Glutamatergic neuron (in vitro differentiated cells): Measurements from ENCODE around the gene TRMT1. TPM values are rescaled to one million over a fixed set of nuclear protein-coding genes. Genes with fewer than 3 reads are reported as not detected.

ENCODE experiments used
- DNase-seq: peaks from one replicate; pipeline ENCODE4 v3.0.0; 2022
- H3K27ac Mint-ChIP-seq: one replicate; pipeline ENCODE4 v1.8.0; 2020; ENCODE audit warnings: mild to moderate bottlenecking, mixed read lengths, inconsistent platforms; ENCODE audit not compliant: unreplicated experiment
- H3K27me3 Mint-ChIP-seq: one replicate; pipeline ENCODE4 v1.8.0; 2020; ENCODE audit warnings: mild to moderate bottlenecking, moderate library complexity, mixed read lengths, inconsistent platforms; ENCODE audit not compliant: unreplicated experiment
- H3K36me3 Mint-ChIP-seq: one replicate; pipeline ENCODE4 v1.8.0; 2020; ENCODE audit warnings: mild to moderate bottlenecking, mixed read lengths, inconsistent platforms; ENCODE audit not compliant: unreplicated experiment
- H3K4me1 Mint-ChIP-seq: one replicate; pipeline ENCODE4 v1.8.0; 2020; ENCODE audit warnings: mild to moderate bottlenecking, low read depth, mixed read lengths, inconsistent platforms; ENCODE audit not compliant: unreplicated experiment
- H3K4me3 Mint-ChIP-seq: one replicate; pipeline ENCODE4 v1.8.0; 2020; ENCODE audit warnings: mild to moderate bottlenecking, mixed read lengths, inconsistent platforms; ENCODE audit not compliant: unreplicated experiment
- H3K9me3 Mint-ChIP-seq: one replicate; pipeline ENCODE4 v1.8.0; 2020; ENCODE audit warnings: mild to moderate bottlenecking, moderate library complexity, mixed read lengths, inconsistent platforms; ENCODE audit not compliant: unreplicated experiment
- CTCF ChIP-seq: fragments of 200-600 bp; sonication (generic); IDR thresholded peaks from one replicate; pipeline ENCODE4 v1.5.0; 2021; ENCODE audit not compliant: partially characterized antibody, unreplicated experiment
- total RNA-seq: library from RNA; stranded (reverse); fragmentation: NEBNext Ultra II Directional; extraction: Animal tissue kit (Norgen Biotek cat#: 25700); gene quantifications from one replicate; pipeline ENCODE4 v1.2.1, GENCODE V29; 2021; ENCODE audit not compliant: unreplicated experiment

The TRMT1 gene
- total RNA-seq, 1 donor from 2014 or later = 29.2 TPM

GRCh38 chr19:13095393-13095784 lies 21.2 kb downstream of the TRMT1 start:
- H3K27ac Mint-ChIP-seq = peak overlapping the region; percentile 85
- no peak for TF ChIP-seq CTCF
- H3K9me3 Mint-ChIP-seq = peaks cover 7% of the 10 kb centered on the region
- peaks cover 10% of the 10 kb centered on the region for H3K4me1 Mint-ChIP-seq
- peak overlapping the region; percentile 80 for H3K4me3 Mint-ChIP-seq
- H3K36me3 Mint-ChIP-seq = no peaks in the 10 kb centered on the region
- H3K27me3 Mint-ChIP-seq = peaks cover 10% of the 10 kb centered on the region
- DNase-seq = peak; percentile 59

DNA sequence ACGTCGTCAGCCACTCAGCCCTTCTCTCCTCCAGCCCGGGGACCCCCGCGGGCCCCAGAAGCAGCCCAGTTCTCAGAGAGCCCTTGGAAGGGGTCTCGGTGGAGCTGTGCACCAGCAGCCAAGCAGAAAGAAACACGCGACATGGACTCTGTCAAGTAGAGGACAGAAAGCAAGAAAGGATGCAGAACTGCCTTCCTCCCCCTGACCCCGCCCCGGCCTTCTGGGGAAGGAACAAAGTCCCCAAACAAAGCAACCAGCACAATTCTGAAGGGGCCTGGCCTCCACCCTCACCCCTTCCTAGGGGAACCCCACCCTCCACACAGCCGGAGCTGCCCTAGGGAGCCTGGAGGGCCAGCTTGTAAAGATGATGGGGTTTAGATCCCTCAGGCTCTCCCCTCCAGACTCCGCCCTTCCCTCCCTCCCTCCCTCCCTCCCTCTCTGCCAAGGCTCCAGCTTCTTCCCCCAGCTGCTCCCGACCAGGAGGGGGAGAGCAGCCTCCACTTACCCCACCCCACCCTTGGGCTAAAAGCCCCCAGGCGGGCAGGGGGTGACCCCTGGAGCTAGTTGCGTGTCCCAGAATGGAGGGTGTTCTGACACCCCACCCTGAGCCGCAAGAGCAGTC lies 21.7 kb downstream of the TRMT1 start:
- Mint-ChIP-seq H3K4me3 (peak overlapping the region; percentile 75), H3K27me3 (peaks cover 5% of the 10 kb centered on the region)

GRCh38 chr19:13094106-13094504 lies 22.4 kb downstream of the TRMT1 start:
- H3K36me3 Mint-ChIP-seq = no peaks in the 10 kb centered on the region
- H3K9me3 Mint-ChIP-seq = peaks cover 4% of the 10 kb centered on the region
- no peak for DNase-seq
- peaks cover 4% of the 10 kb centered on the region for H3K27me3 Mint-ChIP-seq
- TF ChIP-seq CTCF = peak; percentile 69
- H3K27ac Mint-ChIP-seq = no peak overlapping the region
- H3K4me3 Mint-ChIP-seq = no peak overlapping the region
- H3K4me1 Mint-ChIP-seq = peaks cover 10% of the 10 kb centered on the region

More for the DNA sequence above, 21.7 kb downstream of the TRMT1 start:
- TF ChIP-seq CTCF = no peak
- H3K9me3 Mint-ChIP-seq = peaks cover 4% of the 10 kb centered on the region
- peak overlapping the region; percentile 75 for H3K27ac Mint-ChIP-seq
- H3K4me1 Mint-ChIP-seq = peaks cover 10% of the 10 kb centered on the region
- DNase-seq = peak; percentile 53
- no peaks in the 10 kb centered on the region for H3K36me3 Mint-ChIP-seq

DNA sequence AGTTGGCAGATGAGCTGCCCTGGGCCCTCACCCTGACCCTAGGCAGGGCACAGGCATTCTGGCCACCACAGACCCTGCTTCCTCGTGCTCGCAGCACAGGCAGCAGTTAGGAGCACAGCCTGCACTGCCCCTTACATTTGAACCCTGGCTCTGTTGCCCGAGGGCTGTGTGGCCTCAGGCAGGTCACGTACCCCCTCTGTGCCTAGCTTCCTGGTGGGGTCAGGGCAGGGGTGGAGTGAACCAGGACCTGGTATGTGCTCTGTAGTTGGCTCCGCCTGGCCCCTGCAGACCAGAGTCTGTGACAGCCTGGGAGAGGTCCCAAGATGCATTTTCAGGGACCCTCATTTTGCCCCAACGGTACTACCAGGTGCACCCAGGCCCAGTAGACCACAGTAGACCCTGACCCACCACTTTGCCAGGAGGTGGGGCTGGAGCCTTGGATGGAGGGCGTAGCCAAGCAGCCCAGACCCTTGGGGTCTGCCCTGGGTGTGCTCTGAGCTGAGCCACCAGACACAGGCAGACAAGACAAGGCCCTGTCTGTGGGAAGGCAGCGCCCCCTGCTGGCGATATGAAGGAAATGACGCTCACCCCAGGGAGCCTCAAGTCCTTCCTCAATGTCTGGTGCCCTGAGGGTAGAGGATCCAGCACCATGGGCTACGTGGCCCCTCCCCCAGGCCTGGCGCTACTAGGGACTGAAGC lies 23.0 kb downstream of the TRMT1 start:
- peaks cover 4% of the 10 kb centered on the region for H3K9me3 Mint-ChIP-seq
- H3K27me3 Mint-ChIP-seq = peaks cover 6% of the 10 kb centered on the region
- DNase-seq = peak; percentile 86
- H3K4me3 Mint-ChIP-seq = no peak overlapping the region
- no peaks in the 10 kb centered on the region for H3K36me3 Mint-ChIP-seq
- TF ChIP-seq CTCF = peak; percentile 99
- no peak overlapping the region for H3K27ac Mint-ChIP-seq
- peaks cover 10% of the 10 kb centered on the region for H3K4me1 Mint-ChIP-seq

GRCh38 chr19:13092606-13093235 lies 23.8 kb downstream of the TRMT1 start:
- H3K27me3 Mint-ChIP-seq = peaks cover 8% of the 10 kb centered on the region
- no peak overlapping the region for H3K27ac Mint-ChIP-seq
- no peaks in the 10 kb centered on the region for H3K36me3 Mint-ChIP-seq
- no peak for TF ChIP-seq CTCF
- H3K4me3 Mint-ChIP-seq = no peak overlapping the region
- peaks cover 4% of the 10 kb centered on the region for H3K9me3 Mint-ChIP-seq
- no peak for DNase-seq
- H3K4me1 Mint-ChIP-seq = peaks cover 10% of the 10 kb centered on the region
